Hepatocyte (in vitro differentiated cells): ENCODE measurements around the gene CDC42EP5.
"Not testable (repeated sequence)": the region's sequence is repeated elsewhere in the genome, so short reads cannot be mapped to it uniquely, and the experiment has no call there.

Source experiments
- EZH2 ChIP-seq: fragments of 200-600 bp; sonication (generic); IDR thresholded peaks from 2 replicates; pipeline ENCODE4 v1.6.1; 2016; ENCODE audit warnings: antibody characterized with exemption, mild to moderate bottlenecking, borderline replicate concordance
- TF ChIP-seq, protein P1 (sequence below): fragments of 200-600 bp; sonication (generic); IDR thresholded peaks from 2 replicates; pipeline ENCODE4 v1.5.1; 2016; ENCODE audit warnings: antibody characterized with exemption, mild to moderate bottlenecking; ENCODE audit not compliant: poor library complexity

DNA sequence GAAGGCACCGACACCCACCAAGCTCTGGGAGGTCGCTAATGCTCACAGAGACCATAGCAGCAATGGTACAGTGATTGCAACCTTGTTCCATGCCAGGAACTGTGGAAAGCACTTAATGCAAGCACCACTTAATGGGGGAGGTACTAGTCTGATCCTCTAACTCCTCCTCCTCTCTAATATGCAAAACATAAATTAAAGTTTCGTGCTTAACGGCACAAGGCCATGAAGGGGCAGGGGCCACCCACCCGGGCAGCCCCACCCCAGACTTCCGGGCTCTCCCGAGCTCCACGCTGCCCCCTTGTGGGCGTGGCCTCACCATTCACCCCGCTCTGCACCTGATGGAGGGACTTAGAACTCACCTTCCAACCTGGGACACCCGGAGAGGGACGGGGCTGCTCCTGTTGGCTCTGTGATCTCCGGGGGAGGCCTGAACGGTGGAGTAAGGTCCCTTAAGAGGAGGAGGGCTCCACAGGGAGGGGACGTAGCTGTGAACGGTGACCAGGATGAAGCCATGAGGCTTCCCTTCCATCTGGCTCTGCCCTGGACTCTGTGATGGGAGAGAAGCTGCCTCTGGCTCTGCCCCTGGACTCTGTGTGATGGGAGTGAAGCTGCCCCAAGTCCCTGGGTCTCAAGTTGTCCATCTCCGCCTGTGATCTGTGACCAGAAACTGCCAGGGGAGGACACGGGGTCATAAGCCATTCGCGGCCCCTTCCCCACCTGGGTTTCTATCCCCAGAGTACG, 36.3 kb upstream of the CDC42EP5 start:
- TF ChIP-seq, protein P1, sequence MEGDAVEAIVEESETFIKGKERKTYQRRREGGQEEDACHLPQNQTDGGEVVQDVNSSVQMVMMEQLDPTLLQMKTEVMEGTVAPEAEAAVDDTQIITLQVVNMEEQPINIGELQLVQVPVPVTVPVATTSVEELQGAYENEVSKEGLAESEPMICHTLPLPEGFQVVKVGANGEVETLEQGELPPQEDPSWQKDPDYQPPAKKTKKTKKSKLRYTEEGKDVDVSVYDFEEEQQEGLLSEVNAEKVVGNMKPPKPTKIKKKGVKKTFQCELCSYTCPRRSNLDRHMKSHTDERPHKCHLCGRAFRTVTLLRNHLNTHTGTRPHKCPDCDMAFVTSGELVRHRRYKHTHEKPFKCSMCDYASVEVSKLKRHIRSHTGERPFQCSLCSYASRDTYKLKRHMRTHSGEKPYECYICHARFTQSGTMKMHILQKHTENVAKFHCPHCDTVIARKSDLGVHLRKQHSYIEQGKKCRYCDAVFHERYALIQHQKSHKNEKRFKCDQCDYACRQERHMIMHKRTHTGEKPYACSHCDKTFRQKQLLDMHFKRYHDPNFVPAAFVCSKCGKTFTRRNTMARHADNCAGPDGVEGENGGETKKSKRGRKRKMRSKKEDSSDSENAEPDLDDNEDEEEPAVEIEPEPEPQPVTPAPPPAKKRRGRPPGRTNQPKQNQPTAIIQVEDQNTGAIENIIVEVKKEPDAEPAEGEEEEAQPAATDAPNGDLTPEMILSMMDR, result not testable (repeated sequence)
- not testable (repeated sequence) for TF ChIP-seq EZH2
